ENCODE data around the gene YARS1.
A peak's percentile ranks its signal among the peaks of the same experiment; 100 is the strongest.

Gene YARS1

DNA sequence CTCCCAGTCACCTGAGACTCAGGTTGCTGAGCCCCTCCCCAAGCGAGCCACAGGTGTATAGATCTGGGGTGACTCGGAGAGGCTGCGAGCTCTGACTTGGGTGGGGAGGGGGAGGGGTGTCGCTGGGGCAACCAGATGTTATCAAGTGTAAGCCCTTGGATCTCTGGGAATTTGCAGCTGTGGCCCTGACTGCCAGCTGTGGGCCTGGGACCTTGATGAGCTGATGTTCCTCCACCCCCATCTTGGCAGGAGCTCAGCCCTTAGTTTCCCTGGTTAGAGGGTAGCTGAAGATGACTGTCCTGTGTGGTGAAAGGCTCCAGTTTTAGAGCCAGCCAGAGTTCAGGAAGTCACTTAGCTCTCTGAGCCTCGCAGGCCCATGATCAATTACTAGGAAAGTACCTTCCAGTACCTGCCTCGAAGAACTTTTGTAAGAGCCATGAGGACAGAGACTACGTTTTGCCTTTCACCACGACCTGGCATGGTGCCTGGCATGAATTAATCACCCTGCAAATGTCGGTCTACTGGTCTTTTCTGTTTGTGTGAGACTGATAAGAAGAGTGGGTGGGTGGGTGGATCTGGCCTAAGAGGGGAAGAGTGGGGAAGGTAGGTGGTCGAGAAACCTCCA is 55.8 kb downstream of the YARS1 start:
- no peak for DNase-seq

DNA sequence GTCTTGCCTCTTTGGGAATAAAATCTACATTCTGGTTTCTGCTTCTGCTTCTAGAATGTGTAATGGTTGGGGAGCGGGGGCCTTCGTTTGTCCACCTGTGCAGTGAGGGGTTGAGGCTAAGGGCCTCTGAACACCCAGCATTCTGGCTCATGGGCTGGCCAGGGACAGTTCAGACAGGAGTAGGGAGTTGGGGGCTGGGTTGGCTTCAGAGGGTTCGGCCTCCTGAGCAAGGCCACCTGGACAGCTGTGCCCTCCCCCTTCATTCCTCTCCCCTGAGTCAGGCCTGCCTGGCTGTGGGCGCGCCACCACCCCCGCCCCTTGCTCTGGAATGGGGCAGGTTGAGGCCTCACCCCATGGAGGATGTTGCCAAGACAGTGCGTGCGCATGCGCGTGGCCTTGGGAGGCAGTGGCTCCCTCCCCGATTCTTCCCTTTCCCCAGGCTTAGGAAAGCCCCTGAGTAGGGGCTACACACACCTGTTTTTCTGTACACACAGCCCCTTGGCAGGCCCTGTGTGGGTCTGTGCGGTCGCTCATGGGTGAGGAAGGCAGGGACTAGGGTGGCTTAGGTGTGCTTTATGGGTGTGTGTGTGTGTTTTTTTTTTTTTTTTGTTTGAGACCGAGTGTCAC is 57.0 kb downstream of the YARS1 start:
- no peak for DNase-seq

DNA sequence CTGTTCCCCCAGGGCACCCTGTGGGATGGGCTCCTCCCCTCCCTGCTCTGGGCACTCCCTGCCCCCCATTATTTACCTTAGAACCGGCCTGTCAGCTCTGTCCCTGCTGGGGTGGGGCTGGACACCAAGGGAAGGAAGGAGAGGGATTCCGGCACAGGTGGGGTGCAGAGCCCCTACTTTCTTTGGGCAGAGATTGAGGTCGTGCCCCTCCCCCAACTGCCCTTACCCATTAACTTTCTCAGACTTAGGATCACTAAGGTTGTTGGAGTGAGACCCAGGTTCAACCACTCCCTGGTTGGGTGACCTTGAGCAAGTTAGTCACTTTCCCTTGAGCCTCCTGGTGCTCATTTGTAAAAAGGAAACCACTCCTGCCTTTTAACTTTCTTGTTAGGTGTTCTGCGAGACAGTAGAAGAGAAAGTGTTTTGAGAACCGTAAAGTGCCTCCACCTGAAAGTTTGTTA is 57.6 kb downstream of the YARS1 start:
- no peak for DNase-seq

DNA sequence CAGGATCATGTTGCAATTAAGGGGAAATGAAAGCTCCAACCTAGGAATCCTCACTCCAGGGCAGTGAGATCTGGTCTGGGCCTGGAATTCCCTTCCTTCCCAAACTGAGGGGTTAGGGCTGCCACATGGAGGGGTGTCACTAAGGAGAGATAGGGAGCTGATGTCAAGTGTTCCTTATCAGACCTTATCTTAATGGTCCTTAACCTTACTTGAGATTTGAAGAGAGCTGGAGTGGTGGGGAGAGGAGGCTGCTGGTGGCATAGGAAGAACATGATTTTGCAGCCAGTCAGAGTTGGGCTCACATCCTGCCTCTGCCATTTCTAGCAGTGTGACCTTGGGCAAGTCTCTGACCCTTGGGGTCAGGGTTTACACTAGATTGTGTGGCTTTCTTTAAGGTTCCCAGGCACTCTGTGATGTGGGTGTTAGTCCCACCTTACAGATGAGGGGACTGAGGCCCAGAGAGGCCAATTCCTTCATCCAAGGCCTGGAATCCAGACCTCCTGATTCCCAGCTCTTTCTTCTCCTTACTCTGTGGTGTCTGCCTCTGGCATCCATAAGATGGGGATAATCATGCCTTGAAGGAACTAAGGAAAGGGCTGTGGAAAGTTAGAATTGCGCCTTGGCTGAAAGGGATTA is 58.2 kb downstream of the YARS1 start:
- no peak for DNase-seq

DNA sequence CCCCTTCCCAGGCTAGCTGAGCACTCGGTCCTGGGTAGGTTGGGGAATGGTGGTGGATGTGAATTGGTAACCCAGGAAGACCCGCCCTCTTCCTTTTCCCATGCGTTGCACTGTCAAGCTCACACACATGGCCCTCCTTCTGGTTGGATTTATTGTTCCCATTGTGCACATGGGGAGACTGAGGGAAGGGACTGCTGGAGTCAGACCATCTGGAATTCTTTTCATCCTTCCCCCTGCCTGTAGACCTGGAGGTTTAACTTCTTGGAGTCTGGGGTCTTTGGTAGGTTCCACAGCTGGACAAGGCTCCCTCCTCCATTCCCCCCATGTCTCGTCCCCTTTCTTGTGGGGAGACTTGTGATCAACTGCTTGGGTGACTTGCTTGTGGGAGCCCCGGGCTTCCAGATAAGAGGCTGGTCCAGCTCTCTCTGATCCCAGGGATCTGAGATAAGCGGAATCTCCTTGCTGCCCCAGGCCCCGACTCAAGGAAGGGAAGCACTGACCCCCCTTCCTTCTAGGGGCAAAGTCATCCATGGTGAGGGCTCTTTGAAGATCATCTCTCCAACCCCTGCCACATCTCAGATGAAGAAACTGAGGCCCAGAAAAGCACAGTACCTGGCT is 58.9 kb downstream of the YARS1 start:
- DNase-seq = no peak

DNA sequence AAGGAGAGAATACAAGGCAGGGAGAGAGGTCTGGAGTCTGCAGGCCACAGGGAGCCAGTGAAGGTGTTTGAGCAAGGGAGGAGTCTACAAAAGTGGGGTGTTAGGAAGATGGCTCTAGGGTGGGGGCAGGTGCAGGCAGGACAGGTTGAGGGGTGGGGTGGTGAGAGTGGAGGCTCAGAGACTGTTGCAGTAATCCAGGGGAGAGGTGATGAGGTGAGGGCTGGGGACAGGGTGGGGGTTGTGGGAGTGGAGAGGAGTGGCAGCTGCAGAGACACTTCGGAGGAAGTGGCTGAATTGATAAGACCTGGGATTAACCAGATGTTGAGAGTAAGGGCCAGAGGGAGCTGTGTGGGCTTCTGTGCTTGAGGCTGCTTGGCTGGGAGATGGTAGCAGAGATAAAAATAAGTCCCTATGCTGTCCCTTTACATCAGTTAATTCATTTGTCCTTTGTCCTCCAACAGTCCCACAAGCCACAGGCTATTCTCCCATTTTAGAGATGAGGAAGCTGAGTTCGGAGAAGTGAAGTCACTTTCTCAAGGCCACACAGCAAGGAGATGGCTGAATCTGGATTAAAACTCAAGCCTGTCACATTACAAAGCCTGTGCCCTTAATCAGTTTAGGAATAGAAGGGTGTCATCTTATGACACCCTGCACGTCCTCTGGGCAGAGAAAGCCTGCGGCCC is 59.8 kb downstream of the YARS1 start:
- DNase-seq = no peak

DNA sequence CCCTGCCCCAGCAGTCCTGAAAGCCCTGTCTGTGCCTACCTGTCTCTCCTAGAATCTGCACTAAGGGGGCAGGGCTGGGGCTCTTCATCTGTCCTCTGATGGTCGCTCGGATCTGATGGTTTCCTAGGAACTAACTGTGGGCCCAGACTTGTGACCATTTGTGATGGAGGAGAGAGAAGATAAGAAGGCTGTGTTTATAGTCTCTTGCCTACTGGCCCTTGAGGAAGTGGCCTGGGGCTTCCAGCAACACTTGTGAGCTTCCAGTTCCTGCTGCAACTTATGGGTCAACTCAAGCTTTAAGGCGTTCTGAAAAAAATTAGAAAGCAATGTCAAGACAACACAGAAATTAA is 61.4 kb downstream of the YARS1 start:
- no peak for DNase-seq

DNA sequence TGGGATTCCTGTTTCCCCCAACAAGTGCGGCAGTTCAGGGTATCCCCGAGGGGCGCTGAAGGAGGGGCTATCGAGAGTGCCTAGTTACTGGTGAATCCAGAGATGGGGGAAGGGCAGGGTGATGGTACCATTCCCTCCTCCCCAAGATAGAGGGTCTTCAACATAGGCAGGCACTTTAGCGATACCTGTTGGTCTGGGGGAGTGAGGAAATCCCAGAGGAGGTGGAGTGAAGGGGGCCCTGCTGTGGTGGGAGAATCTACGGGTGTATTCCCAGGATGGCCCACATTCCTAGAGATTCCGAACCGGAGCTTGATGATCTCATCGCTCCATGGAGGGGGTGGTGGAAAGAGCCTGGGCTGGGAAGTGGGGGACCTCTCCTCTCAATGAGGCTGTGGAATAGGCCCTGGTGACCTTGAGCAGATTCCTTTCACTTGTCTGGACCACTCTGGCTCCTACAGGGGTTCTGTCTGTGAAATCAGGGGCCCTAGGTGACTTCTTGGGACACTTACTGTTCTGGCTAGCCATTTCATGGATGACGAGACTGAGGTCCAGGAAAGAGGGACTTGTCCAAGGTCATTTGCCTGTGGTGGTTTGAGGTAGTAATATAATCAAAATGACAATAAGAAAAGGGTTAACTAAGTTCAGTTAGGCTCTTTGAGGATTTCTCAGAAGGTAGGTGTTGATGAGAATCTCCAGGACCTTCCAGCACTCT is 61.9 kb downstream of the YARS1 start:
- no peak for DNase-seq

DNA sequence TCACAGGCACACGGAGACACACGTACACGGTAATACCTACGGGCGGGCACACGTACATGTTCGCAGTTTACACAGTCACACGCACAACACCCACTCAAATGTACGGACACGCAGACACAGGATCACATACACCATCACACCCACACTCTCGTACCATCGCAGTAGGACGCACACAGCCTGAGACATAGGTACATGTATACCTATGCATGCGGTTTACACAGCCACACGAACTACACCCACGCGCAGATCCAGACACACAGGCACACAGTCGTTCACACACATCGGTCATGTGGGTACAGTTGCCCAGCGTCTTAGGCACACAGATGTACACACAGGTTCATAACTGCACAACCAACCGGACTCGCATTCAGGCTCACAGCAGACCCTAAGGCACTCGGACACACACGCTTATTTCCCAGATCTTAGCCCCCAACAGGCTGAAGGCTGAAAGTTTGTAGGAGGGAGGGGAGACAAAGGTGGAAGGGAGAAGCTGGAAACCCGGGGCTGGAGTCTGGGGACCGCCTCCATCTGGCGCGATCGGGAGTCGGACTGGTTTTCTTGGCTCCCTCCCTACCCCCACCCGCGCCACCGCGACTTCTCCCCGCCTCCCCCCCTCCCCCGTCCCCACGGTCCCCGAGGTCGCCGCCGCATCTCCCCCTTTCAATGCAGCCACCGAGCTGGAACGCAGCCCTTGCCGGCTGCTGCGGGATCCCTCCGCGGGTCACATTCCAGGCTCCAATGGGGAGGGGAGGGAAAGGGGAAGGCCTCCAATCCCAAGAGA is 62.7 kb downstream of the YARS1 start:
- peak; percentile 34 for DNase-seq

DNA sequence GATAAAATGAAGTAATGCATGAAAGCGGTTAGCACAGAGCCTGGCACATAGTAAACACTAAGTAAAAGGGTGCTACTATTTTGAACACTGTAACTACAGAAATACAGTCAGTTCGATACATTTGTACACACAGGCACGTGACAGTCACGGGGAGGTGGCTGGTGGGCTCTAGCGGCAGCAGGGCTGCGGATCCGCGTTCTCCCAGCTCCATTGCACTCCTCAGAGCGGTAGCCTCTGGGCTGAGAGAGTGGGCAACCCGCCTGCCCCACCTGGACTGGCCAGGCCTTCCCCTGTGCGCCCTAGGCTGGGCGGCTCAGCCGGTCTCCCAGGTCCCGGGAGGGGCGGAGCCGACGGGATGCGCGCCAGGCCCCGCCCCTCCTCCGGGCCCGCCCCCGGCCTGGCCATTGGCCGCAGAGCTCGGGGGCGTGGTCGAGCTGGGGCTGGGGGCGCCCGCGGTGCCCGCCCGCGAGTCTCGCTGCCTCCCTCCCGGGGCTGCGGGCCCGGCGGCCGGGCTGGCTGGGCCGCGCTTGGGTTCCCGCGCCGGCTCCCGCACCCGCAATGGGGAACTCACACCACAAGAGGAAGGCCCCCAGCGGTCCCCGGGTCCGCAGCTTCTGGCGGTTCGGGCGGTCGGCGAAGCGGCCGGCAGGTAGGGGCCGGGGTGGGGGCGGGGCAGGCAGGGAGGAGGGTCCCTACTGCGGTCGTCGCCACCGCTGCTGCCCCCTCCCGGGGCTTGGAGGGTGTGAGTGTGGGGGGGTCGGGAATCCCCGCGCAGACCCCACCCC is 63.4 kb downstream of the YARS1 start:
- DNase-seq = peak; percentile 69

DNA sequence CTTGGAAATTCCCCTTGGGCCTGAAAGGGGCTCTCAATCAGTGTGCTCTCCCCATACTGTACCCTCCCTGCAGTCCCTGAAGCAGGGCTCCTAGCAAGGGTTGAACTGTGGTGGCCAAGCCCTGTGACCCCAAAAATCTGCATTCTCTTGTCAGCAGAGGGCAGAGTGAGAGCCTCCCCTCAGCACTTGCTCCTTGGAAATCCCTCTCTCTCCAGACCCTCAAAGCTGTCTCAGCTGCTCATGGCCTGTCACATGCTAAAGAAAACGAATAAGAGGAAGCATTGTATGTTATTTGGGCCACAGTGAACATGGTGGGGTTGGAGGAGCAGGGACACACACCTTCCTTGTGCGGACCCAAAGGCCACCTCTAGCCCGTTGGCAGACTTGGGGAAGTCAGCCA is 67.4 kb downstream of the YARS1 start:
- DNase-seq = no peak

DNA sequence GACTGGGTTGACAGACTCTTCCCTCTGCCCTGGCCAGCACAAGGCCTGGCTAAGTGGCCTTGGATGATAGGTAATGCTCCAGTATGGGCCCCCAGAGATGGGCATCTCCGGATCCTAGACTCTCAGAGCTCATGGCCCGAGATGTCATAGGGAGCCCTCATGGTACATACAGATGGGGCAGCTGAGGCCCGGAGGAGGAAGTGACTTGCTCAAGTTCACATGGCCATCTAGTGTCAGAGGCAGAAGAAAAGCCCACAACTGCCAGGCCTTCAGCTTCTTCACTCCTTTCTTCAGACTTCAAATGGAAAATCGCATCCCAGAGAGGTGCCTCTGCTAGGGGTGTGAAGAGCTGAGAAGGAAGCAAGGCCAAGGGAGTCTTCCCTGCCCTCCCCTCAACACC is 67.8 kb downstream of the YARS1 start:
- DNase-seq = no peak

DNA sequence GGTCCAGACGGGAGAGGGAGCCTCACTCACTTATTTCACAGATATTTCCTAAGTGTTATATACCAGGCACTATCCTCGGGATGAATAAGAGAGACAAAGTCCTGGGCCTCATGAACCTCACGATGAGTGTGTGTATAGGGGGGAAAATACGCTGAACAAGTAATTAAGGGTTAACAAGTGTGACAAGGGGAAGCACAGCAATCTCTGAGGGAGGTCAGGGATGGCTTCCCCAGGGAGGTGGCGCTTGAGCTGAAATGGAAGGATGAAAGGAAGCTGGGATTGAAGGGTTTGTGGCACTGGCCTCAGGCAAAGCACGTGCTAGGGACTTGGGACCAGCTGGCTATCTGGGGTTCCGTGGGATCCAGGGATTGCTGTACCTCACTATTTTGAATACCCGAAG is 68.2 kb downstream of the YARS1 start:
- no peak for DNase-seq

DNA sequence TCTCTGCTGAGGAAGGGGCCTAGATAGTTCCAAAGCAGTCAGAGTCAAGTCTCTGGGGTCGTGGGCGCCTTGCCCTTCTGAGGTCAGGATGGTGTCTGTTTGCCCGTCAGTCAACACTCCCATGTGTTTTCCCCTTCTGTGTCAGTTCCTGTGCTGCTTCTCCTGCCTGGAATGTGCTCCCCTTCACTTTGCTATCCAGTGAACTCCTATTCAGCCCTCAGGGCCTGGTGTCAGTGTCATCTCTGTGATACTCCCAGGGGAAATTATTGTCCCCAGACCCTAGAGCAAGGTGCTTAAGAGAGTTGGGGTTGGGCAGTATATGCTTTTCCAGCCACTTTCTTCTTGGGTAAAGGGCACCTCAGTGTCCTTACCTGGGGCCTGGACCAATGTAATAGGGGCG is 68.8 kb downstream of the YARS1 start:
- DNase-seq = no peak

DNA sequence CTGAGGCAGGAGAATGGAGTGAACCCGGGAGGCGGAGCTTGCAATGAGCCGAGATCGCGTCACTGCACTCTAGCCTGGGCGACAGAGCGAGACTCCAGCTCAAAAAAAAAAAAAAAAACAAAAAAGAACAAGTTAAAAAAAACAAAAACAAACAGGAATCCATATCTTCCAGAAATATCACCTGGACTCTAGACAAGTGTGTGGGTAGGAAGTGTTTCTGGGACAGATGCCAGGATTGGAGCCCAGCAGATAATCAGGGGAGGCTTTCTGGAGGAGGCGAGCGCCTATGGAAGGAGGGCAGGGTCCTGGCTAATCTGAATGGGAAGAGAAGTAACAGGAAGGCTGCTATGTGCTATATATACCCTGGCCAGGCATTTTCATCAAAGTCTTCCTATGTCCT is 71.0 kb downstream of the YARS1 start:
- DNase-seq = no peak

DNA sequence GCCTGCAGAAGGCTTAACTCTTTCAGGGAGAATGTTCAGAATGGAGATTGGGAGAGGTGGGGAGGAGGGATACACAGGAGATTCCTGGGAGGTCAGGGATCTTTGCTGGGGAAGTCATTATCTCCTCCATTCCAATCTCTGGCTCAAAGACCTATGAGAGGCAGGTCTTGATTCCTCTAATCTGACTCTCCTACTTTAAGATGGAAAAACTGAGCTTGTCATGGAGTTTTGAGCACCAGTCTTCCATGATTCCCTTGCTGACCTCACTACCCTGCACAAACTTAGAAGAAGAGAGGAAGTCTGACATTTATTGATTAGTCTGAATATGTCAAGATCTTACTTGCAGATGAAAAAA is 73.1 kb downstream of the YARS1 start:
- DNase-seq = no peak

DNA sequence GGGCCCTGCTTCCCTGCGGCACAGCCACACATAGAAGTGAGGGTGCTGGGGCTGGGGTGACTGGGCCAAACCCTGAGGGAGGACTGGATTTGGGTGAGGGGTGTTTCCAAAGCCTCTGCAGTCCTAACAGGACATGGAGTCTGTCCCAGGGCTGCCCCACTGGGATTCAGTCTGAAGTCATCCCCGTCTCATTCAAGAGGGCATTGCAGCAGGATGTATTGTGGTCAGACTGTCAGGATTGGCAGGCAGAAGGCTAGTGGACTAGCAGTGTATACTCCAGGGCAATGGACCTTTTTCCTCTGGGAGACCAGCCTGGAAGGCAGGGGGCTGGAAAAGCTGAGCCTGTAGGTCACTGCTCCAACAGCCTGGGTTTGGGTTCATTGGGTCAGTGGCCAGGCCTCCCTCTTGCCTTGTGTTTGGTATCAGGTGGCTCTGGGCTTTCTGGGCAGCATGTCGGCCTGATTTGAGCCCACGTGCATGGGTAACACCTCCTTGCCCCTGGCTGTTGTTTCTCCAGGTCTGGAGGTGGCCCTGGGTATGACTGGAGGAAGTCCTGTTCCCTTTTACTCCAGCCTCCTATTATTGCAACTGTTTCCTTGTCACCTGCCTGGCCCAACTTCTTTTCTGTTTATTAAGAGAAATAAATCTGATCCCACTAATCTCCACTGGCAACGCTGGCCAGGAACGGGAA is 73.6 kb downstream of the YARS1 start:
- no peak for DNase-seq

DNA sequence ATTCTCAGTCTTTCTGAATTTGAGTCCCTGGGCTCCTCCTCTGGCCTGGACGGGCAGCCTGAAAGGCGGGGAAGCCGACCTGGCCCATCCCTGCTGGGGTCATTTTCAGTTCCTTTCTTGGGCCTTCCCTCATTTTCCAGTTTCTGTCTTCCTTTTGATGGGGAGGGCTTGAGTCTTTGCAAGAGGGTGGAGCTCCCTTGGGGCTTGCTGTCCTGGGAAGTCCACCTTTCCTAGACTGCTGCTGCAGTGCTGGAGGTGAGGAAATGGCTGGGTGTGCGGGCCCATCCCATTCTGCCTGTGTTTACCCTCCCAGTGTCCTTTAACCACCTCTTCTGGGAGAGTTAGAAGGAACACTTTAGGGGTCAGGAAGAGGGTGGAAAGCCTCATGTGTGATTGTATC is 74.2 kb downstream of the YARS1 start:
- DNase-seq = no peak

DNA sequence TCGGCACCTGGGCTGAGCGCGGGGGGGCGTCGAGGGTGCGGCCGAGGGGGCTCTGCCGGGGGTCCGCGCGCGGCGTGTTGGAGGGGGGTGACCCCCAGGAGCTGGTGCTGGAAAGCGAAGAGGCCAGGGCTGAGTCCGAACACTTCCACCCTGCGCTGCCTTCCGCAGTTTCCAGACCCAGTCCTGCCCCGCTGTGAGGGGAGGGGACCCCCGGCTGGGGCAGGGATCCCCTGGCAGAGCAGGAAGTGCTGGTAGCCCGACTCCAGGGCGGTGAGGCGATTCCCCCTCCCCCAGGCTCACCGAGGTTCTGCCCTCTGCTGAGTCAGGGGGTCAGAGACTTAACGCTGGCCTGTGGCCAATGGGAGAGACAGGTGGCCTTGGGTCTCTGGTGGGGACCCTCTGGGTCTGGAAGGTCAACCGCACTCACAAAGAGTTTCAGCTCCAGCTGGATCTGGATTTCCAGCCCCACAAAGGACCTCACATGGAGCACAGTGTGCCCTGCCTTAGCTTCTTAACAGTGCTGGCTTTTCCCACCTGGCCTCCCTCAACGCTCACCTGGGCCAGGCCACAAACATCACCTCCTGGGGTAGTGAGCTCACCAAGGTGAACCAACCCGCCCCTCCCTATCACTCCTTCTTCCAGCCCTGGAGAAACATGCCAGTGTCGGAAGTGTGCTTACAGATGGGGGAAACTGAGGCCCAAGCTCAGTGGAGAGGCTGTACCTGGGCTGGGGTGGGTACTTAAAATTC is 74.8 kb downstream of the YARS1 start:
- no peak for DNase-seq
